AG04450 (cell line): ENCODE data around the gene MAML1. TPM values are rescaled to one million over a fixed set of nuclear protein-coding genes. Genes with fewer than 3 reads are reported as not detected.

Experiments
- CTCF ChIA-PET: fragments of 300-600, 350-600 bp; formaldehyde crosslinking; extraction: SDS; loops from one replicate; lab custom pipeline; 2022; ENCODE audit warnings: antibody characterized with exemption, inconsistent platforms; lab: Charles Lee
- POLR2A ChIA-PET: fragments of 350-600 bp; formaldehyde crosslinking; extraction: SDS; loops from one replicate; lab custom pipeline; 2021; ENCODE audit warnings: antibody characterized with exemption, inconsistent platforms; lab: Yijun Ruan, JAX
- DNase-seq: peaks from one replicate; pipeline ENCODE4 v3.0.0-alpha.2; 2011; ENCODE audit warnings: low read depth, low spot score
- H3K27ac ChIP-seq: one replicate; pipeline ENCODE4 v1.5.1; 2012; ENCODE audit warnings: low read depth, low read length, control low read depth
- H3K27me3 ChIP-seq: one replicate; pipeline ENCODE4 v1.6.0; 2012; ENCODE audit warnings: low read length; ENCODE audit not compliant: control insufficient read depth, insufficient read depth
- H3K4me3 ChIP-seq: 2 replicates; pipeline ENCODE4 v1.5.1; 2011; ENCODE audit warnings: mild to moderate bottlenecking, low read depth, low read length, control low read depth
- H3K9me3 ChIP-seq: 2 replicates; pipeline ENCODE4 v1.5.1; 2012; ENCODE audit warnings: low read length; ENCODE audit not compliant: control insufficient read depth, insufficient read depth
- polyA plus RNA-seq: library from polyadenylated mRNA; depleted of rRNA; stranded (reverse); fragments of >200 nt; gene quantifications from 2 replicates; pipeline ENCODE4 v1.2.3, GENCODE V29; 2011
- TF ChIP-seq, protein P1 (sequence below): IDR thresholded peaks from 2 replicates; pipeline ENCODE4 v1.5.1; 2011; ENCODE audit warnings: low read depth, low read length, control low read depth, inconsistent platforms

MAML1 gene
- polyA plus RNA-seq, 1 experiment: 4.9 TPM

DNA sequence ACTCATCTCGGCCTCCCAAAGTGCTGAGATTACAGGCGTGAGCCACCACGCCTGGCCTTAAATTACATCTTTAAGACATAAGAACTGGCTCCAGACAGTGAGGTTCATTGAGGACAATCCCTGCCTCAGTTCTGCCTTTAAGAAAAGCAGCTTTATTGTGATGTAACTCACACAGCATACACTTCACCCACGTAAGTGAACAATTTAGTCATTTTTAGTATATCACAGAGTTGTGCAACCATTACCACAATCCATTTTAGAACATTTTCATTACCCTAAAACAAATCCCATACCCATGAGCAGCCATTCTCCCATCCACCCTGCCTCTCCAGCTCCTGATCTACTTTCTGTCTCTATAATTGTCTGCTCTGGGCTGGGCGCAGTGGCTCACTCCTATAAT, 37.2 kb downstream of the MAML1 start:
- CTCF ChIA-PET: interaction anchor here (0.6 kb wide), 1 partner anchor 28 kb away, joined by 3 read pairs; no protein-coding TSS in a partner anchor
- H3K27ac ChIP-seq: no peak overlapping the region

DNA sequence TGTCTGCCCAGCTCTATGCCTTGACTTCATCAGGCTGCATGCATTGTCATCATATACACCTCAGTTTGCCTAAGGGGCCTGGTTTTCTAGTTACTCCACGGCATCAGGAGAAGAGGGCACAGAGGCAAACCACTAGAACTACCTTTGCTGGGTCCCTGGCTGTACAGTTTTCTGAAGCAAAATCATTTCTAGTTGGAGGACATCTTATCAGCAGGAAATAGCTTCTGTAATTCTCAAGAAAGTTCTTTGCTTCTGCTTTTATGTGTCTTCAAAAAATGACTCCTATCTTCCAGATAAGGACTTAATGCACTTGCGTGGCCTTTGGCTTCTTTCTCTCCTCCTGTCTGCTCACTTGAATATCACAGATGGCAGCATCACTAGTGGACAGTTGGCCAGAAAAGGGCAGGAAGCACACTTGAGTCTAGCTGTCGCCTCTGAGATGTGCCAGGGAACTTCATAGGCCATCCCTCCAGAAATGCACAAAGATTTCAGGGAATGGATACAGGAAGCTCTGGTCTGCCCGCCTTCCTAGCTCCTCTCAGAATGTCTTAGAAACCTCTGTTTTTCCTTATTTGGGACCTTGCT, 38.8 kb downstream of the MAML1 start:
- no peaks in the 10 kb centered on the region for H3K27me3 ChIP-seq
- DNase-seq: no peak
- ChIA-PET CTCF (interaction anchor here (0.9 kb wide), 1 partner anchor 30 kb away, joined by 3 read pairs; no protein-coding TSS in a partner anchor), POLR2A (no interaction called here)
- TF ChIP-seq, protein P1, sequence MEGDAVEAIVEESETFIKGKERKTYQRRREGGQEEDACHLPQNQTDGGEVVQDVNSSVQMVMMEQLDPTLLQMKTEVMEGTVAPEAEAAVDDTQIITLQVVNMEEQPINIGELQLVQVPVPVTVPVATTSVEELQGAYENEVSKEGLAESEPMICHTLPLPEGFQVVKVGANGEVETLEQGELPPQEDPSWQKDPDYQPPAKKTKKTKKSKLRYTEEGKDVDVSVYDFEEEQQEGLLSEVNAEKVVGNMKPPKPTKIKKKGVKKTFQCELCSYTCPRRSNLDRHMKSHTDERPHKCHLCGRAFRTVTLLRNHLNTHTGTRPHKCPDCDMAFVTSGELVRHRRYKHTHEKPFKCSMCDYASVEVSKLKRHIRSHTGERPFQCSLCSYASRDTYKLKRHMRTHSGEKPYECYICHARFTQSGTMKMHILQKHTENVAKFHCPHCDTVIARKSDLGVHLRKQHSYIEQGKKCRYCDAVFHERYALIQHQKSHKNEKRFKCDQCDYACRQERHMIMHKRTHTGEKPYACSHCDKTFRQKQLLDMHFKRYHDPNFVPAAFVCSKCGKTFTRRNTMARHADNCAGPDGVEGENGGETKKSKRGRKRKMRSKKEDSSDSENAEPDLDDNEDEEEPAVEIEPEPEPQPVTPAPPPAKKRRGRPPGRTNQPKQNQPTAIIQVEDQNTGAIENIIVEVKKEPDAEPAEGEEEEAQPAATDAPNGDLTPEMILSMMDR: no peak
- H3K27ac ChIP-seq: no peak overlapping the region
- no peaks in the 10 kb centered on the region; the same call in 1 of the 2 replicates for H3K9me3 ChIP-seq
- no peak overlapping the region for H3K4me3 ChIP-seq

More for the DNA sequence above, 37.2 kb downstream of the MAML1 start:
- TF ChIP-seq, protein P1: no peak
- POLR2A ChIA-PET: interaction anchor here (0.7 kb wide), 1 partner anchor 26 kb away, joined by 3 read pairs; no protein-coding TSS in a partner anchor
- Histone ChIP-seq H3K4me3 (no peak overlapping the region), H3K9me3 (no peaks in the 10 kb centered on the region; the same call in 1 of the 2 replicates), H3K27me3 (no peaks in the 10 kb centered on the region)
- DNase-seq: no peak

DNA sequence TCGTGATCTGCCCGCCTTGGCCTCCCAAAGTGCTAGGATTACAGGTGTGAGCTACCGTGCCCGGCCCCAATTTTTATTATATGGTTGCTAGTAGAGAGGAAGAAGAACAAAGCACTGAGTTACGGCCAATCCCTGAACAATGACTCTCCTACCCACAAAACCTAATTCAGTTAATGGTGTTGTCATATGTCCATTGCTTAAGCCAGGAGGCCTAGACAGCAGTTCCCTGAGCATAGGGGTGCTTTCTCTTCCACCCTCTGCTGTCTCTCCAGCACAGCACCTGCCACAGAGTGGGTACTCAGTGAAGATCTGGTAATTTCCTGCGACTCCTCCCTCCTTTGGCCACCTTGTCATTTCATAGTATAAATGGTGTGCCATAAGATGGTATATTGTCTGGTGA, 39.7 kb downstream of the MAML1 start:
- no peak overlapping the region for H3K27ac ChIP-seq
- no peak overlapping the region for H3K4me3 ChIP-seq
- ChIA-PET POLR2A (no interaction called here), CTCF (interaction anchor here (0.6 kb wide), 2 partner anchors 23 to 108 kb away, joined by 4 to 9 read pairs; no protein-coding TSS in a partner anchor)
- TF ChIP-seq, protein P1: no peak
- DNase-seq: no peak
- H3K27me3 ChIP-seq: no peaks in the 10 kb centered on the region
- no peaks in the 10 kb centered on the region for H3K9me3 ChIP-seq

DNA sequence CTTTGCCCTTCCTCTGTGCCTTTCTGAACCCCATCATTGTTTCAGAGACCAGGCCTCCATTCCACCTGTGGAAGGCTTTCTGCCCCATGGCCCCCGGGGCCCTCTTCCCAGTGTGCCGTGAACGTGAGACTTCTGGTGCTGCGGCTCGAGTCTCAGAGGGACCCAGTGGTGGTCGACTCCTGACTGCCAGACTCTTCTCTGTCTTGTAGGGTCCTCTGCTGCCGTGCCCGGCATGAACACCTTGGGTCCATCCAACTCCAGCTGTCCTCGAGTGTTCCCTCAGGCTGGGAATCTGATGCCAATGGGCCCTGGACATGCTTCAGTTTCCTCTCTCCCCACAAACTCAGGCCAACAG, 41.0 kb downstream of the MAML1 start:
- H3K27ac ChIP-seq: no peak overlapping the region
- ChIA-PET CTCF (no interaction called here), POLR2A (no interaction called here)
- DNase-seq: no peak
- no peaks in the 10 kb centered on the region for H3K9me3 ChIP-seq
- no peaks in the 10 kb centered on the region for H3K27me3 ChIP-seq
- H3K4me3 ChIP-seq: no peak overlapping the region
- TF ChIP-seq, protein P1: no peak

DNA sequence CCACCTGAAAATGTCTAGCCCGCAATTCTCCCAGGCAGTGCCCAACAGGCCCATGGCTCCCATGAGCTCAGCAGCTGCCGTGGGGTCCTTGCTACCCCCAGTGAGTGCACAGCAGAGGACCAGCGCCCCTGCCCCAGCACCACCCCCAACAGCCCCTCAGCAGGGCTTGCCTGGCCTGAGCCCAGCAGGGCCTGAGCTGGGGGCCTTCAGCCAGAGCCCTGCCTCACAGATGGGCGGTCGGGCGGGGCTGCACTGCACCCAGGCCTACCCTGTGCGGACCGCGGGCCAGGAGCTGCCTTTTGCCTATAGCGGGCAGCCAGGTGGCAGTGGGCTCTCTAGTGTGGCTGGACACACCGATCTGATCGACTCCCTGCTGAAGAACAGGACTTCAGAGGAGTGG, 41.8 kb downstream of the MAML1 start:
- TF ChIP-seq, protein P1: no peak
- CTCF ChIA-PET: no interaction called here
- Histone ChIP-seq H3K27me3 (no peaks in the 10 kb centered on the region), H3K27ac (no peak overlapping the region), H3K4me3 (no peak overlapping the region), H3K9me3 (no peaks in the 10 kb centered on the region)
- DNase-seq: no peak
- POLR2A ChIA-PET: no interaction called here
